Calu3 (cell line): ENCODE data around the gene ANO8. TPM values are rescaled to one million over a fixed set of nuclear protein-coding genes. Genes with fewer than 3 reads are reported as not detected.
A peak's percentile ranks its signal among the peaks of the same experiment; 100 is the strongest.

ENCODE experiments used
- BruUV-seq: library from RNA; stranded (reverse); fragments of 400-500 nt; replicated peaks from 2 replicates; lab custom pipeline; 2021; lab: Mats Ljungman, UMichigan
- CTCF ChIA-PET: fragments of 300-600 bp; sonication (Branson Sonifier 250); formaldehyde crosslinking; loops from one replicate; lab custom pipeline; 2022; ENCODE audit warnings: antibody characterized with exemption; lab: Charles Lee
- DNase-seq: peaks from one replicate; pipeline ENCODE4 v3.0.0; 2022
- H3K27ac Mint-ChIP-seq: one replicate; pipeline ENCODE4 v1.8.0; 2022; ENCODE audit warnings: mixed read lengths; ENCODE audit not compliant: unreplicated experiment
- H3K27me3 Mint-ChIP-seq: one replicate; pipeline ENCODE4 v1.8.0; 2022; ENCODE audit warnings: mixed read lengths; ENCODE audit not compliant: unreplicated experiment
- H3K36me3 Mint-ChIP-seq: one replicate; pipeline ENCODE4 v1.8.0; 2022; ENCODE audit warnings: mild to moderate bottlenecking, moderate library complexity, mixed read lengths; ENCODE audit not compliant: insufficient read depth, unreplicated experiment
- H3K4me1 Mint-ChIP-seq: one replicate; pipeline ENCODE4 v1.8.0; 2022; ENCODE audit warnings: mild to moderate bottlenecking, low read depth, mixed read lengths; ENCODE audit not compliant: unreplicated experiment
- H3K4me3 Mint-ChIP-seq: one replicate; pipeline ENCODE4 v1.8.0; 2022; ENCODE audit warnings: mild to moderate bottlenecking, low read depth, moderate library complexity, mixed read lengths; ENCODE audit not compliant: unreplicated experiment
- H3K9me3 Mint-ChIP-seq: one replicate; pipeline ENCODE4 v1.8.0; 2022; ENCODE audit warnings: low read depth, mixed read lengths; ENCODE audit not compliant: unreplicated experiment
- intact Hi-C: fragments of 100-400 bp; cut with micrococcal nuclease; formaldehyde crosslinking; loops from one replicate; pipeline ENCODE4 v1.10.0; 2022; ENCODE audit not compliant: unreplicated experiment
- total RNA-seq: library from RNA; stranded (reverse); gene quantifications from 2 replicates; pipeline ENCODE4 v1.2.3, GENCODE V29; 2022
- TF ChIP-seq, protein P1 (sequence below): fragments of 200-600 bp; IDR thresholded peaks from one replicate; pipeline ENCODE4 v1.8.0; 2022; ENCODE audit warnings: antibody characterized with exemption; ENCODE audit not compliant: unreplicated experiment

The ANO8 gene
- total RNA-seq, 1 experiment from 2014 or later, result 10.5 TPM

DNA sequence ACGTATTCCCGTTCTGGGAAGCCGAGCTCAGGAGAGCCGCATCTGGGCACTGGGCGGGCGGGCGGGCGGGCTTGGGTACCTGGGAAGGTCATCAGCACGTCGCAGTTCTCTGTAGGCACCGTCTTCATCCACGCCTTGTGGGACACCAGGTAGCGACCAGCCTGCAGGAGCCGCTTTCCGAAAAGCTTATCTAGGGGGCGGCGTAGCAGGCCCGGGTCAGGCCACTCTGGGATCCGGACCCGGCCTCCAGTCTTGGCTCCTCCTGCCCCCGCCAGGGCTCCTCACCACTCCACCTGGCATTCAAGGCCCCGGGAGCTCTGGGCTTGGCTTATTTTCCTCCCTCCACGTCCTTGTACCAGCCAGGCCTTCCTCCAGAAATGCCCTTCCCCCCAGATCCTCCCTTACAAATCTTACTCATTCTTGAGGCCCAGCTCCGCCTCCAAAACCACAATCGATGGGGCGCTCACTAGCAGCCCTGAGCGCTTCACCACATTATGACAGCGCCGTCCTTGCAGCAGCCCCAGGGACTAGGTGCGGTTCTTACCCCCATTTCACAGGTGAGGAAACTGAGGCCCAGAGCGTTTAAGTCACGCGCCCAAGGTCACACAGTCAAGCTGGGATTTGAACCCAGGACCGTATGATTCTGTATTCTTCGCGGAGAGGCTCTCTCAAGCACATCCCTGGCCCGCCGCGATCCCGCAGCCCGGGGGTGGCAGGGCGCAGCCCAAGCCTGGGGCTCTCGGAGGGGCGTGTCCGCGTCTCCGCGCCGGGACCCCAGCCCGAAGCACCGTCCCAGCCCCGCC, 843 bp downstream of the ANO8 start:
- no peaks in the 10 kb centered on the region for H3K27me3 Mint-ChIP-seq
- TF ChIP-seq, protein P1, sequence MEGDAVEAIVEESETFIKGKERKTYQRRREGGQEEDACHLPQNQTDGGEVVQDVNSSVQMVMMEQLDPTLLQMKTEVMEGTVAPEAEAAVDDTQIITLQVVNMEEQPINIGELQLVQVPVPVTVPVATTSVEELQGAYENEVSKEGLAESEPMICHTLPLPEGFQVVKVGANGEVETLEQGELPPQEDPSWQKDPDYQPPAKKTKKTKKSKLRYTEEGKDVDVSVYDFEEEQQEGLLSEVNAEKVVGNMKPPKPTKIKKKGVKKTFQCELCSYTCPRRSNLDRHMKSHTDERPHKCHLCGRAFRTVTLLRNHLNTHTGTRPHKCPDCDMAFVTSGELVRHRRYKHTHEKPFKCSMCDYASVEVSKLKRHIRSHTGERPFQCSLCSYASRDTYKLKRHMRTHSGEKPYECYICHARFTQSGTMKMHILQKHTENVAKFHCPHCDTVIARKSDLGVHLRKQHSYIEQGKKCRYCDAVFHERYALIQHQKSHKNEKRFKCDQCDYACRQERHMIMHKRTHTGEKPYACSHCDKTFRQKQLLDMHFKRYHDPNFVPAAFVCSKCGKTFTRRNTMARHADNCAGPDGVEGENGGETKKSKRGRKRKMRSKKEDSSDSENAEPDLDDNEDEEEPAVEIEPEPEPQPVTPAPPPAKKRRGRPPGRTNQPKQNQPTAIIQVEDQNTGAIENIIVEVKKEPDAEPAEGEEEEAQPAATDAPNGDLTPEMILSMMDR, result no peak
- peak overlapping the region; percentile 48 for H3K27ac Mint-ChIP-seq
- no peaks in the 10 kb centered on the region for H3K4me1 Mint-ChIP-seq
- intact Hi-C loops, result no loop called here
- peaks cover 45% of the 10 kb centered on the region for H3K36me3 Mint-ChIP-seq
- H3K9me3 Mint-ChIP-seq, result no peaks in the 10 kb centered on the region
- CTCF ChIA-PET, result interaction anchor here (0.5 to 2.4 kb wide), 4 partner anchors 16 to 186 kb away, joined by 3 to 9 read pairs (median 6); no protein-coding TSS in a partner anchor
- BruUV-seq, result no TSS peak
- H3K4me3 Mint-ChIP-seq, result peak overlapping the region; percentile 72
- DNase-seq, result peak; percentile 81

DNA sequence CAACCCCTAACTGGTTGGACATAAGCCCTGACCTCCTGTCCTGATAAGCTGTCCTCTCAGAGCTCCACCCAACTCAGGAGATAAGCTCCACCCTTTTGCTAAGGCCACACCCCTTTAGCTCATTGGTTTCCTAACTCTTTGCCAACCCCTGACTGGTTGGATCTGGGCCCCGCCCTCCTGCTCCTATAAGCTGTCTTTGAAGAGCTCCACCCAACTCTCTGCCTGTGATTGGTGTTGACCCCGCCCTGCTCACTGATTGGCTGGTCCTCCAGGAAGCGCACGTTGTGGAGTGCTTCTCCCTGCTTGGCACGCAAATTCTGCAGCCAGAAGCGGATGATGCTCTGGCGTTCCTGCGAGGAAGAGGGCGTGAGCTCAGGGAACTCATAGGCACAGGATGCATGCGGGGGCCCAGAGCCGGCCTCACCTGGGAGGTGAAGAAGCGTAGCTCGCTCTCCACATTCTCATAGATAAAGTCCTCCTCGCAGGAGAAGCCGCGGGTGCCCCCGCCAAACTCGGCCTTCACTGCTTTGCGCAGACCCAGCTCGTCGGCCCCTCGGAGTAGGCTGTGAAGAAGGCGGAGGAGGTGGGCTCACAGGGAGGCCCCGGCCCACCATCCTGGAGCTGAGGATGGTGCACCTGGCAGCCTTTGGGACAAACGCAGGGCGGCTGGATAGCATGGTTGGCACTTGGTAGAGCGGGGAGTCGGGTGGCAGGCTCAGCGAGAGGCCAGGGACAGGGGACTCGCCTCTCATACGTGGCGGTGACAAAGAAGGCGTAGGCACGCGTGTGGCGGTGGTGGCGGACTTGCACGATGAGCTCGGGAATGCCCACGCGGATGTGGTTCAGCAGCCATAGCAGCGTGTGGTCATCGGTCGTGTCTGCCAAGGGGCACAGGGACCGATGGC, 1.7 kb downstream of the ANO8 start:
- Mint-ChIP-seq H3K36me3 (peaks cover 39% of the 10 kb centered on the region), H3K9me3 (no peaks in the 10 kb centered on the region), H3K27me3 (no peaks in the 10 kb centered on the region), H3K4me3 (no peak overlapping the region), H3K27ac (no peak overlapping the region), H3K4me1 (no peaks in the 10 kb centered on the region)
- no peak for DNase-seq
- intact Hi-C loops, result no loop called here
- CTCF ChIA-PET, result interaction anchor here (0.6 to 2.4 kb wide), 5 partner anchors 9 to 28 kb away, joined by 5 to 9 read pairs (median 5); no protein-coding TSS in a partner anchor
- TF ChIP-seq, protein P1, result no peak
- no TSS peak for BruUV-seq

DNA sequence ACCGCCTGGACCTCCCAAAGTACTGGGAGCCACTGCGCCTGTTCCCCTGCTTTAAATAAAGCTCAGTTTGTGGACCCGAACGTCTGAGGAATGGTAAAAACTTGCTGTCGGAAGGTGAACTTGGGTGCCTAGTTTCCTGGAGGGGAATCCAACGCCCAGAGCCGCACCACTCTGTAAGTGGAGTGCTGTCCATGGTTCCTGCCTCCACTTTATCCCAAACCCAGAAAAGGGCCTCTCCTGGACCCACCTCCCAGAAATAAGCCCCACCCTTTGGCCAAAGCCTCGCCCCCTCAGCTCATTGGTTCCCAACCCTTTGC, 2.3 kb downstream of the ANO8 start:
- CTCF ChIA-PET, result interaction anchor here (0.6 to 2.4 kb wide), 4 partner anchors 9 to 27 kb away, joined by 5 to 8 read pairs (median 6); partner anchors contain the start of gene MRPL34

DNA sequence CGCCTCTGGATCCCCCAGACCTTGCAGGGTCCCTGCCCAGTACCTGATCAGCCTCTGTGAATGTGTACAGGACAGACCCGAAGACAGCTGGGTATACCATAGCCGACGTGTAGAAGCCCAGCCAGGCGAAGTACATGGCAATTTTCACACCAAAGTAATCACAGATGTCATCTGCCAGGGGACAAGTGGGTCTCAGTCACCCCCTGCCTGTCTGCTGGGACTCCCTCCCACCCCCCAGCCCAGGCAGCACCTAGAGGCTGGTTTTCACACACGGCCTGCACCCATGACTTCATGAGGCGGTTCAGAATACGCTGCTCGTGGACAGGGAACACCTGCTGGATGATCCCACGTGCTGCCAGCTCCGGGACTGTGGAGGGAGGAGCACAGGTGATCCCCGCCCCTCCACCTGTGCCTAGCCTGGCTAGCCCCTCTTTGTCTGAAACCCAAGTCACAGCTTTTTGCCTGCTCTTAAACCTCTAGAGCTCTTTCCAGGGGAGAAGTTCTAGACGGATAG, 3.6 kb downstream of the ANO8 start:
- Mint-ChIP-seq H3K36me3 (peaks cover 22% of the 10 kb centered on the region), H3K9me3 (no peaks in the 10 kb centered on the region), H3K27ac (no peak overlapping the region), H3K4me3 (no peak overlapping the region), H3K4me1 (no peaks in the 10 kb centered on the region), H3K27me3 (no peaks in the 10 kb centered on the region)
- TF ChIP-seq, protein P1, result no peak
- BruUV-seq, result no TSS peak
- CTCF ChIA-PET, result no interaction called here
- DNase-seq, result no peak
- intact Hi-C loops, result no loop called here

More for the DNA sequence above, 2.3 kb downstream of the ANO8 start:
- BruUV-seq, result no TSS peak
- Mint-ChIP-seq H3K4me1 (no peaks in the 10 kb centered on the region), H3K27me3 (no peaks in the 10 kb centered on the region), H3K4me3 (no peak overlapping the region), H3K9me3 (no peaks in the 10 kb centered on the region), H3K27ac (no peak overlapping the region), H3K36me3 (peaks cover 33% of the 10 kb centered on the region)
- intact Hi-C loops, result no loop called here
- DNase-seq, result no peak
- TF ChIP-seq, protein P1, result no peak
